Activated CD4-positive, alpha-beta T cell treated with anti-CD3 and anti-CD28 coated beads, Interleukin-2, amount 50 U/mL, for 16 hours (primary cell): Measurements from ENCODE around the gene VSIG2.

Experiments
- DNase-seq: peaks from one replicate; pipeline ENCODE4 v3.0.0-alpha.2; 2020

VSIG2 gene

DNA sequence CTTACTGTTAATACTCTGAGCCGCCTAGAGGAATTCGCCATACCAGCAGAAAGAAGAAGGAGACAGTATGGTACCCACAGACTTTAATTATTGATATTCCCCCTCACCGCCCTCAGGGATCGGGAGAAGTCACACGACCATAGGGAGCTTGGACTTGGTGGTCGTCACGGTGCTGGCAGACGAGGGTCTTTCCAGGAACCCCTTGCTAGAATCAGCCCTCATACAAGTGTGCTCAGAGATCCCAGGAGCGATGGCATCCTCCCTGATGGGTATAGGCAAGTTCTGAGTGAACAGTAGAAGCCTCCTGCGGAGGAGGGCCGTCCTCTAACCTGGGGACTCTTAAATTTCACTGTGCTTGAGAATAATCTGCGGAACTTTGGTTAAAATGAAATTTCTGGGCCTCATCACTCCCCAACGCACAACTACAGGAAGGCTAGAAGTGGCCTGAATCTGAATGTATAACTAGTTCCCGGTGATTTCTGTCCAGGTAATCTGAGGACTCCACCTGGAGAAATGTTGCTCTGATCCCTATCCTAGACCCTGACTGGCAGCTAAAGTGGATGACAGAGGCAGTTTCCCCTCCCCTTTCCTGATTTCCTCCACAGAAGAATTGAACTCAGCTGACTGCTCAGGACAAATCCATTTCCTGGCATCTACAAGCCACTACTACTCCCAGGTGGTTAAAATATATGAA is 4.5 kb downstream of the VSIG2 start:
- no peak for DNase-seq

DNA sequence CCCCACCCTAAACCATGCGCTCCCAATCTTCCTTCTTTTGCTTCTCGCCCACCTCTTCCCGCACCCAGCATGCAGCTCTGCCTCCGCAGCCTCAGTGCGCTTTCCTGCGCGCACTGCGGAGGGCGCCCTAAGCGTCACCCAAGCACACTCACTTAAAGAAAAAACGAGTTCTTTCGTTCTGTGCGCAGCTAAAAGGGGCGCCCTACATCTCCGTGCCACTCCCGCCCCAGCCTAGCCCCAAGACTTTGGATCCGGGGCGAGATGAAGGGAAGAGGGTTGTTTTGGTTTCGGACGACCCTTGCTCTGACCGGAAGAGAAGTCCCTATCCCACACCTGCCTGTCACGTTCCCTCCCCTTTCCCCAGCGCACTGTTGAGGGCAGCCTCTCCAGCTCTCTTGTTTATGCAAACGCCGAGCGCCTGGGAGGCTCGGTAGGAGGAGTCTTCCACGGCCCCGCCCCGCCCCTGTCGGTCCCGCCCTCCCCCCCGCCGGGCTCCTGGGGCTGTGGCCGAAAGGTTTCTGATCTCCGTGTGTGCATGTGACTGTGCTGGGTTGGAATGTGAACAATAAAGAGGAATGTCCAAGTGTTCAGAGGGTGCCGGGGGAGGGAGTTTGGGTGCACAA is 5.3 kb downstream of the VSIG2 start:
- peak; percentile 78 for DNase-seq

DNA sequence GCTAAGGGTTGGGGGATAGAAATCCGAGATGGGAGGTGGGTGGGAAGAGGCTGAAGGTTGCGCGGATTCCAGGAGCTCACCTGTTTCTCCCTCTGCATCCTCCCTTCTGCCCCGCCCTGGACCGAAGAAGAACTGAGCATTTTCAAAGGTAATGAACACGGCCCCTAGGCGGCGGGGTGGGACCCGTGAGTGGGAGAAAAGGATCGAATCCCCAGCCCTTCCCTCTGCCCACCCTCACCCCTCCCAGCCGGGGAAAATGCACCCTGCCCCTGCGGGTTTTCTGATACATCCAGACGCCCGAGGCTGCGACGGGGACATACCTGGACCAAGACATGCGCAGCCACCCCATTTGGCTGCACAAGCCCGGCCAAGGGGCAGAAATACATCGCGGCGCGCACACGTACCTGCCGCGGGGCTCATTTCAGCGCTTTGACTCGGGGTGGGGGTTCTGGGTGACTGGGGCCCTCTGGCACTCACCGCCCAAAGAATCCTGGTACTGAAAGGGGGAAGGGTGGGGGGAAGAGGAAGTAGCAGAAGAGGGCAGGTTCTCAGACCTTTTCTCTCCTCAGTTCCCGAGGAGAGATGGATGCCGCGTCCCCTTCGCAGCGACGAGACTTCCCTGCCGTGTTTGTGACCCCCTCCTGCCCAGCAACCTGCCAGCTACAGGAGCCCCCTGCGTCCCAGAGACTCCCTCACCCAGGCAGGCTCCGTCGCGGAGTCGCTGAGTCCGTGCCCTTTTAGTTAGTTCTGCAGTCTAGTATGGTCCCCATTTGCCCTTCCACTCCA is 6.0 kb downstream of the VSIG2 start:
- DNase-seq: peak; percentile 37

DNA sequence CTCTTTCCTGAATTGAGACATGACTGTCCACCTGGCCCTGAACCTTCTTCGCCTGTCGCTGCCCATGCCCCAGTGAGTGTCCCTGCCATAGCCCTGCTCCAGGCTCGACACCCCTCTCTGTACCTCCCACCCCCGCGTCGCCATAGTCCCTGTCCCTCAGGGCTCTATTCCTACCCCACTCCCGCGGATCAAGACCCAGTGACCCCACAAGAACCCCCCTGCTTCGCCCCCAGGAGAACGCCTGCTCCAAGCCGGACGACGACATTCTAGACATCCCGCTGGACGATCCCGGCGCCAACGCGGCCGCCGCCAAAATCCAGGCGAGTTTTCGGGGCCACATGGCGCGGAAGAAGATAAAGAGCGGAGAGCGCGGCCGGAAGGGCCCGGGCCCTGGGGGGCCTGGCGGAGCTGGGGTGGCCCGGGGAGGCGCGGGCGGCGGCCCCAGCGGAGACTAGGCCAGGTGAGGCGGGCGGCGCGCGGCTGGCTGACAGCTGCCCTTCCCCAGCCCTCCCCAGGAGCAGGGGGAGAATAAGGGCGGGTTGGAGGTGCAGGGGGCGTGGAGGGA is 6.7 kb downstream of the VSIG2 start:
- DNase-seq: no peak

DNA sequence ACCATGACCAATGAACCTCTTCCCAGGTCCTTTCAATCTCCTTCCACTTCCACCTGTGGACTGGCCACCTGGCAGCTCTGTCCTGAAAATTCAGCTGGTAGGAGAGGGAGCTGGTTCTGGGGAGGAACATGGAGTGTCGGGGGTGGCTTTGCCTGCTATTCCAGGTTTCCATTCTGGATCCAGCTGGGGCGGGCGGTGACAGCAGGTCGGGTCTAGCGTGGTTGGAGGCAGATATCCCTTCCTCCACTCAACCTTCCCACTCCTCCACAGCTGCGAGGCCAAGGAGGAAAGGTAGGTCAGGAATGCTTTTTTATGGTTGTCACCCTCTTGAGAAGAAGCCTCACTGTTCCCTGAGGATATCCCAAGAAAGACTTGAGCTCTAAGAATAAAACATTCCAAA is 9.0 kb downstream of the VSIG2 start:
- no peak for DNase-seq

DNA sequence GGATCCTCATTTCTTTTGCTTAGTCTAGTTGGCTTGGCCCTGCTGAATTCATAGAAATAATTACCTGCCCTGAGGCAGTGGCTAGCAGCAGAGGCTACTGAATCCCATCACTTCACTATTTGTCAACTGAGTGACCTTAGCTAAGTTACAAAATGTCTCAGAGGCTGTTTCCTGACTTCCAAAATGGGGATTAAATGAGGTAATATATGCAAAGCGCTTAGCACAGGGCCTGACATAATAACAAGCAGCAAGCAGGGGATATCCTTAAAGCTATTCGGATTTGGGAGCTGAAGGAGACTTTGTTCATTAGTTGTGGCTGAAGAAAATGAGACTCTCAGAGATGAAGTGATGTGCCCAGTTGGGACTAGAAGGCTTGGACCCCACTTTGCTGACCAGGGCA is 9.5 kb downstream of the VSIG2 start:
- DNase-seq: no peak

DNA sequence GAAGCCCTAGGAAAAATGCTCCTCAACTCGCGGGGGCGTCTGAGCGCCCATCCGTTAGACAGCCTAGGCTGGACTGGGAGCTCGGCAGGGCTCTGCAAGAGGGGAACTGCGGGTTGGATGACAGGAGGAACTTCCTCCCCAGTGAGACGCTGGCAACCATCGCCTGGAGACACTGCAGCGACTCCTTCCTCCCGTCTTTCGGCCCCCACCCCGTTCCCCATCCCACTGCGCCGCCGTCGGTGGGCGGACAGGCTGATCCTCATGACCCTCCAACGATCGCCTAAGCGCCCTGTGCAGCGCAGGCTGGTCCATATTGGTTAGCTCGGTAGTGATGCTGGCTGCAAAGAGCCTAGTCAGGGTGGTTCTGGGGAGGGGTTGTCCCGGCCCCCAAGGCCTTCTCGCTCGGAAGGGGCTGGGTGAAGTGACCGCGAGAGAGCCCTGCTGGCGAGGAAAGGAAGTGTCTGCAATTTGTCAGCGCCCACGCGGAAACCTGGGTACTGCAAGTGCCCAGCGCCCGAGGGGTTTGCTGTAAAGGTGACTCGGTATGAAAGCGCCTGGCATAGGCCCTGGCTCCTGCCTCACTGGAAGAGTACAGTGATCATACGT is 11.7 kb downstream of the VSIG2 start:
- DNase-seq: peak; percentile 38

DNA sequence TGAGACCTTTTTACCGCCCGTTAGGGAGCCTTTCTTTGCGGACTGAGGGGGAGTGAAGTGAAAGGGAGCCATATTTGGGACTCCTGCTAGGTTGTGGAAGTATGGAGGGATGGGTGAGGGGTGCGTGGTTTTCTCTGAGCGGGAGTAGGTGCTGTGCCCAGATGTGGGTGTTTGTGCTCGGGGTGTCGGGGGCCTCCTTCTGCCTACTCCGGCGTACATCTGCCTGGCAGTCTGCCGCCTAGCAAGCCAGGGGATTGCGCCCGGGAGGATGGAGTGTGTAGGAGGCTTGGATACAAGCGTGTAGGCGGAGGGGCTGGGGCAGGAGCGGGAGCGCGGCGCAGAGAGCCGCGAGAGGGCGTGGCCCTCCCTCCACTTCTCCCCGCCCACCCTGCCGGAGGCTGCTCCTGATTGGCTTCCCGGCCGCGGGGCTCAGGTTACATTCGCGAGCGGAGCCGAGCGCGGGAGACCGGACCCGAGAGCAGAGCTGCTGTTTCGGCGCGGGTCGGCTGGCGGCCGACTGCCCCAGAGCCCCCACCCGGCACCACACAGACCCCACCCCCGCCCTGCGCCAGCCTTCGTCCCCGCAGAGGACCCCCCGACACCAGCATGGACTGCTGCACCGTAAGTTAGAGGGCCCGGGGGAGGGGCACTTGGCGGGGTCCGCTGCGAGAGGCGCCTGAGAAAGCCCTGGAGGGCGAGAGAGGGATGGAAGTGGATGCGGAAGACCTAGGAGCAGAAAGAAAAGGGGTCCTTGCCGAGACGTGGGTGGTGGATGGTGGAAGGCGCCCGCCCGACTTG is 12.4 kb downstream of the VSIG2 start, which contains the start of gene NRGN:
TSS of gene NRGN (plus strand) at position 464 of the 798 bp plus-strand sequence. CDS start at position 607, 143 bp downstream.
- DNase-seq: peak; percentile 88

DNA sequence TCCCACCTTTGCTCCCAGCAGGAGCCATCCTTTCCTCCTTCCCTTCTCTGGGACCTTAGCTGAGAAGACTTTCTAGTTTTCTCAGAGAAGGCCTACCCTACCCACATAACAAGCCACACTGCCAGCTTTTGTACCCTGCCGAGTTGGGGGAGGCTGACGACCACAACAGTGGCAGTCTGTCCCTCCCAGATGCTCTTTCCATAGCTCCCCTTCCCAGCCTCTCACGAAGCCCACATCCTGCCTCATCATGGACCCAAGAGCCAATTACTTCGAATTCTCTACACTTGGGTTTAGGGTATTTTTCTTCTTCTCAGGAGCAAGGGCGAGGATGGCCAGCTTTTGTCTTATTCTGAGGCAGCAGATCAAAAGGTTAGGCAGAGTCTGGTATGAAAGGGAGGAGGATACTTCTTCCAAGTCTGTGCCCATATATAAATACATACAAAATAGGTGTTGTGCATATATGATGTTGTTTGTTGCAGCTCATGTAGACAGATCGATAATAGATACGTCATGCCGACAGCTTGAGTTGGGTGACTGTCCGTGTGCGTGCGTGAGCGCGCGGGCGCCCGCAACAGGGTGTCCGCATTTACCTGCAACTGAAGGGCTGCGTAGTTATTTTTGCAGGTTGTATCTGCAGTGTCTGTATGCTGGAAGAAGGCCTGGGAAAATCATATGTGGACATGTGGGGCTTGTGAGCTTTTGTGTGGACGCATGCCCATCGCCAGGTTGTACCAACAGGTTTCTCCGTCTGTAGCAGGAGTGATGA is 13.2 kb downstream of the VSIG2 start:
- DNase-seq: no peak

DNA sequence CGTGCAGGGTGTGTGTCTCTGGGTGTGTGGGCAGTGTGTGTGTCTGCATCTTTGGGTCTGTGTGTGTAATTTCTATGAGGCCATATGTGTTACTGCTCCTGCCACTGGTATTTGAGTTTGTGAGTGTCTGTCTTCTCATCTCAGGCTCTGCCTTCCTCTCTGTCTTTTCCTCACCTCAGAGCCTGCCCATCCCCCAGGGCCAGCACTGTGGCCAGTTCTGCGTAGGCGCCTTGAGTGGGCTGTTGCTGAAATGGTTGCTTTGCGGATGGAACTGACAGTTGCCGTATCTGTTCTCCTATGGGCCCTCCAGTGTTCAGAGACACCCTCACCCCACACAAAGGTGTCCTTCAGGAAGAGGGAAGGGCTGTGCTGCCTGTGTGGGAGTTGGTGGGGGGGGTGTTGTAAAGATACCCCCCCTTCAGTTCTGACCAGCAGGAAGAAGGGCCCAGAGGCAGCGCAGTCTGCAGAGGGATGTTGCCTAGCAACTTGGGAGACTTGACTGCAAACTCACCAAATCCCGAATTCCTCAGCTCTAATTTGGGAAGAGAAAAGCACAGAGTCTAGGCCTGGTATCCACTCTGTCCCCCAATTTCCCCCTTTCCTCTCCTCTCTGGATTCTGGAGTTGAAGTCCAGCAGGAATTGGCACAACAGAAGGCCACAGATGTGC is 14.3 kb downstream of the VSIG2 start:
- DNase-seq: no peak

DNA sequence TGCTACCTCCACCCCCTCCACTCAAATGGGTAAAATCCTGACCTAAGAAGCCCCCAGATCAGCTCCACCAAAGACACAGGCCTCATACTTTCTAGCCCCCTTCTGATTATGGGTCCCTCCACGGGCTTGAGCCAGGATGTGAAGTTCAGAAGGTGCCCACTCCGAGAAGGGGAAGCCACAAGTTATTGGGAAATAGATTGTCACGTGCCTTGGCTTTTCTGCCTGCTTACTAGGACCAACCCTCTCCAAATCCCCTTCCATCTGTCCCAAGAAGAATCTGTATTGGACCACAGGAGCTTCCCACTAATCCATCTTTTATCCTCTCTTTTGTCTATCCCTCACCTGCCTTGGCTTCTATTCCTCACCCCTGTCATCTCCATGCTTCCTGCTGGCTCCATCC is 15.3 kb downstream of the VSIG2 start:
- DNase-seq: no peak

DNA sequence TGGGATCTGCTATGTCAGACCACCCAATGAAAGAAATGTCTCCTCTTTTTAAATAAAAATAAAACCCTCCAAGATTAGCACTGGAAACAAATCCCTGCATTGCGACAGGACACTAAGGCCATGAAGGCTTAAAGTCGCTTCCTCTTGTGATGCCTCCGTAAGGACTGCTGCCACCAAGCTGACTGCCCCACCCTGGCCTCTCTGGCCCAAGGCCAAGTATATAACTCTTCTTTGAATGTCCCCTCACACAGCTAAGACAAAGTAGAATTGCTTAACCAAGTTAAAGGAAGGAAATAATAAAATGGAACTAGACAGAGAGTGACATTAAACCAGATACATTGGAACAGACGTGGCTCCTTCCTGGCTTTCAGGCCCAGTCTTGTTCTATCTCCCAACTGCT is 19.8 kb downstream of the VSIG2 start:
- no peak for DNase-seq

DNA sequence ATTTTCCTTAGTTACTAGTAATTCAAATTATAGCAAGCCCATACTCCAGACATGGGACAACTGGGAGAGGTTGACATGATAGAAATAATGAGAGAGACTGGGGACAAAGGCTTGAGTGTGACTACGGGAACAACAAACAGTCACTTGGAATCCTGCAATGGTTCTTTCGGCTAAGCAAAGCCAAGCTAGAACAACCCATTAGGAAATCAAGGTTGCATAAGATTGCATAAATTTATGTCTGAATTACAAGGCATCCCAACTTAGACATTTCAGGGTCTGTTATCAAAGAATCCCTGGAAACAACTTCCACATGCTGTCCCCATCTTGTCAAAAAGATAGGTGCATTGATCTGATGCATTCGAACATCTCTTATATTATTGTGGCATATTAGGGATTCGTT is 22.5 kb downstream of the VSIG2 start:
- no peak for DNase-seq

DNA sequence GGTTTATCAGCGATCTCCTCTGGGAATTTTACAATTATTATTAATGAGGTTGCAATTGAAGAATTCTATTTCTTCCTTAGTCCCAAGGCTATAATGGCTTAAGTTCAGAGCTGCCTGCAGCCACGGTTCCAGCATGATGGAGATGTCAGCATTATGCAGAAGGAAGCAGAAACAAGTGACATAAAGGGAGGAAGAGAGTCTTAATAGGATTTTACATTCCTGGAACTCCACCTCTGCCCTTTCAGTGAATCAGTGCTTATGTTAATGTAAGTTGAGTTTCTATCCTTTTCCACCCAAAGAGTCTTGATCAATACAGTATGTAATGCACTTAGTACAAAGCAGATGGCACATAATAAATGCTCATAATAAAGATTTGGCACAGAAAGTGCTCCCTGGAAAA is 23.9 kb downstream of the VSIG2 start:
- DNase-seq: no peak

DNA sequence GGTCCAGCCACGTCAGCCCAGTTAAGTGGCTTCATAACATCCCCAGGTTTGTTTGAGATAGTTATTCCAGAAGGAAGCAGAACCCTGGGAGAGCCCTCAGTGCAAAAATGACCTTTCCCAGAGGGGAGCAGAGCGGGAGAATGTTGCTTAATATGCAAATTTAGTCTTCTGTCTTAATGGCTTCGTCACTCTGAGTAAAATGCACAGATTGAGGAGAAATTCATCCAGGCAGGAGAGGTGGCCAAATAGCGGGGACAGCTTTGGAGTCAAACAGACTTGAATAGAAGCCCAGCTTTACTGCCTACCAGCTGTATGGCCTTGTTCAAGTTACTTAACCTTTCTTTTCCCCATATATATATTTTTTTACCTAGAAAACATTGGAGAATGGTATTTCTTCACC is 24.6 kb downstream of the VSIG2 start:
- no peak for DNase-seq

DNA sequence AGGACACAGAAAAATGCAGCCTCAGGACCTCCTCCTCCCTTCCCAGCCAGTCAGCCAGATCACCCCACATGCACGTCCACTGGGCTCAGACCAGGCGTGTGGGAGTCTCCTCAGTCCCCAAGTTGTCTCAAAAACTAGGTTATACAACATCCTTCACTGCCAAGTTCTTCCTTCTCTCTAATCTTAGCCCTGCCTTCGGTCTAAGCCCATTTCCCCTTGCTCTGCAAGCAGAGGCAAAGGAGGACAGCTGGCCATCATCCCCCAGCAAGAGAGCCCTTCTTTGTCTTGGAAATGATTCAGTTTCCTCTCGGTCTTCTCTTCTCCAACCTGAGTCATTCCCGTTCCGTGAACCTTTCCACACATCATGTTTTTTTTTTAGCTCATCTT is 26.3 kb downstream of the VSIG2 start:
- DNase-seq: no peak

DNA sequence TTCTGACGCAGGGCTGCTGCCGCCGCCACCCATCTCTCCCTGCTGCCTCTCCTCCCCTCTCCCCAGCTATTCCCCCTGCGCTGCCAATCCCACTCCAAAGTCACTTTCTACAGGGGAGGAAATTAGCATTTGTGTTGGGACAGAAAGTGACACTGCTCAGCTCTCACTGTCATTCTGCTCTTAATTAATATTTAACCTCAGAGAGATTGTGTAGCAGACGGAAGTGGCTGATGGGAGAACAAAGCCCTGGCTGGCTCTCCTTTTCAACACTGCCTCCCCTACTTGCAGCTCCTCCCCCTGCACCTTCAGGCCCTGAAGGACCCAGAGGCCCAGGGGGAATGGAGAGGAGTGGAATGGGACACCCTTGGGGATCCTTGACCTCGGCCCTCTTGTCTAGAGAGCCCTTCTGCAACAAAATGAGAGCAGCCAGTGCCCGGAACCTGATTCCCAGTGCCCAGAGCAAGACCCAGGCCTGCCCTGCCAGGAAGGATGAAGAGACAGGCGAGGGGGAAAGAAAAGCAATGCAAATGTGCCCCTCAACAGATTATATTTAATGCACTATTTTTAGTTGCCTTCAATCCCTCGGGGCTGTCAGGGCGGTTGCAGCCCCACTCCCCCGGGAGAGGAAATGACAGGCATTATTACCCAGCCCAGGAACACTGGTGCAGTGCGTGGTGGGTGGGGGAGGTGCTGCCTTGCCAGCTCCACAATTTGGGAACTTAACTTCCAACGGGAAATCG is 26.9 kb downstream of the VSIG2 start:
- DNase-seq: no peak

DNA sequence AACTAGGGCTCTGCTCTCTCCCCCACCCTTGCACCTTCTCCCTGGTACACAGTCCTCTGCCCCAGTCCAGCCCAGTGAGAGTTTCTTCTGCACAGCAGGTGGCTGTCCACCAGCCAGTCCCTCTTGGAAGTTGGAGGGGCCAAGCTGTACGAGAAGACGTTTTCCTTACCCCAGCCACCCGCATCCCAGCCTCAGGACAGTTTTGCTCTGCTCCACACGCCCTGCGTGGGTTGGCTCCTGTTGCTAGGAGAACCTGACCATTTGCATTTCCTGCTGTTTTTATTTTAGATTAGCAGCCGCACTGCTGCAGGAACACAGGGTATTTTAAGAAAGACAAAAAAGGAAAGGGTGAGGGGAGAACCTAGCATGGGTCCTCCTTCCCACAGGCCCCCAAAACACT is 29.9 kb downstream of the VSIG2 start:
- DNase-seq: no peak

DNA sequence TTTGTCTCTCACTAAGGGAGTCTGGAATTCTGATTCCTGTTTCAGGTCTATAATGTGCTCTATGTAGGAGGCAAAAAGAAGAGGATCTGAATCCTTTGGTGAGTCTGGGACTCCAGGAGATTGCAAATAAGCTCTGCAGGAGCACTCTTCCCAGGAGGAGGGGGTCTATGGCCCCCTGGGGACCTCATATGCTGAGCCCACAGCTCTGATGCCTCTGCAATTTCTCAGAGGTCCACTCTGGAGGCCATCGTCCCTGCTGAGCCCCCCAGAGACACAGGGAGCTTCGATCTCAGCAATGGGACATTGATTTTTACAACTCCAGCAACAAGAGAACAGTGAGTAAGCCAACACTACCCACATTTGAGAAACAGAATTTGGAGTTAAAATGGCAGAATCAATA is 32.5 kb downstream of the VSIG2 start:
- no peak for DNase-seq

DNA sequence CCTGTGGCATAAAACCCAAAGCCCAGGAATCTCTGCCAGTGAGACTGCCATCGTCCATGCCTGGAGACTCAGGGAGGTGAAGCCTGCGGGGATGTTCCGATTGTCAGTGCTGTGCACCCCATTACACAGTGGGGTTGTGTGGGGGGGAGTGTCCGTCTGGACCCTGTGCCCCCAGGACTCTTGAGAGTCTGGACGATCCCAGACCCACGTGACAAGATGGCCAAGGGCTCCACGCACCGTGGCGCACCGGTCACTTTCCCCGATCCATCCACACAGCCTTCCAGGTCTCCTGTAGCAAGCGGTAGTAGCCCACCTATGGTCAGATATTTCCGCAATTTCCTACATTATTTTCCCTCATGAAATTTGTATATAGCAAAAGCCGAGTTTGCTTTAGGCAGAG is 33.3 kb downstream of the VSIG2 start:
- DNase-seq: no peak
